IPS-NIHi7 (cell line): Measurements from ENCODE around the gene VPS37B.
"Not testable (repeated sequence)": the region's sequence is repeated elsewhere in the genome, so short reads cannot be mapped to it uniquely, and the experiment has no call there.

Experiments used
- DNase-seq: peaks from one replicate; pipeline ENCODE4 v3.0.0; 2012; ENCODE audit warnings: mixed read lengths; ENCODE audit errors: extremely low spot score

The VPS37B gene

DNA sequence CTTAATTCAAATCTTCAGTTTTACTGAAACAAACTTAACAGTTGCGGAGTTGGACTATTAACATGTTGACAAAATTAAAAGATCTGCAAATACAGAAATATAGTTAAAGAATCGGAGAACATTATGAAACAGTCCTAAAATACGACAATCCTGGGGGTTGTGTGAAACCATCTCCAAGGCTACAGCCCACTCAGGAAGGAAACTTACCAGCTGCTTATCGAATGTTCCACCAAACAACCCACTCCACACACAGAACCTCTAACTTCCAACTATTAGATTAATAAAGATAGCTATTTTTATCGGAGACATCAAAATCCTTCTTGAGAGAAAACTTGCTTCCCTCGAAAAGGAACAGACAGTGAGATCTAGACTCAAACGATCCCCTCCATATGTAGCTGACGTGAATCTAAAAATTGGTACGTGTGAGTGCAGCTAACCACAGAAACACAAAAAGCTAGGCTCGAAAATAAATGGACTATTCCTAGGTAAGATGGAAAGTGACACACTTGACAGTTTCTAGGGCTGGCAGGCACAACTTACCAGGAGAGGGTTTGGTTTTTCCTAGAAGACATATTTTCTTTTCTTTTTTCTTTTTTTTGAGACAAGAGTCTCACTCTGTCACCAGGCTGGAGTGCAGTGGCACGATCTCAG lies 12.9 kb downstream of the VPS37B start:
- no peak for DNase-seq

DNA sequence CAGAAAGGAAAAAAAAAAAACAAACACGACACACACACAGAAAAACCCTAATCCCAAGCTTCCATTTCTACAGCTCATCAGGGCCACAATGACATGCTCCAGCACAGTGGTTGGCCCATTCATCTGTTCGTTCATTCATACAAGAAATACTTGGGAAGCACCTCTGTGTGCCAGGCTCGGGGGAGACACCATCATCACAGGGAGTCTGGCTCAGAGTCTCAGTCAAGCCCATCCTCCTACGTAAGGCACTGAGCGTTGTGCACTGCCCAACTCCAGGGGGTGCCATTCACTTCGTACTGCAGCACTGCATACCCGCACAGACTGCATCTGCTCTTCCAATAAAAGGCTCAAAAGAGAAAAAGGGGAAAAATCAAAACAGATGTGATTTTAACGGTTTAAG lies 15.3 kb downstream of the VPS37B start:
- no peak for DNase-seq

DNA sequence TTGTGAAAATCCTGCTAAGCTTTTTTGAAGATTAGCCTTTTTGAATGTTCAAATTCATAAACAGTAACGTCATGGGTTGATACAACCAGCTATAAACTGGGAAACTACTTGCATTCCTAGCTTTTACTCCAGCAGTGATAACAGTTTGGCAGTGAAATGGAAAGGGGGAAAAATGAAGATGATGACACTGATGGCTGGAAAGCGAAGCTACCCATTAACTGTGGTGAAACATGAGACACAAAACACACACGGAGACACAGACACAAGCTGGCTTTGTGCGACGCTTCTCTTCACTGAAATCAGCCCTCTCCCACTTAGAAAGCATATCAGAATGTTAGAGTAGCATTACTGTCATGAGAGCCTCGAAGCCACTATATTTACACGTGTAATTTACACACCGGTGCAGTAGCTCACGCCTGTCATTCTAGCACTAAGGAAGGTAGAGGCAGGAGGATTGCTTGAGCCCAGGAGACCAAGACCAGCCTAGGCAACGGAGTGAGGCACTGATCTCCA lies 15.7 kb downstream of the VPS37B start:
- no peak for DNase-seq

DNA sequence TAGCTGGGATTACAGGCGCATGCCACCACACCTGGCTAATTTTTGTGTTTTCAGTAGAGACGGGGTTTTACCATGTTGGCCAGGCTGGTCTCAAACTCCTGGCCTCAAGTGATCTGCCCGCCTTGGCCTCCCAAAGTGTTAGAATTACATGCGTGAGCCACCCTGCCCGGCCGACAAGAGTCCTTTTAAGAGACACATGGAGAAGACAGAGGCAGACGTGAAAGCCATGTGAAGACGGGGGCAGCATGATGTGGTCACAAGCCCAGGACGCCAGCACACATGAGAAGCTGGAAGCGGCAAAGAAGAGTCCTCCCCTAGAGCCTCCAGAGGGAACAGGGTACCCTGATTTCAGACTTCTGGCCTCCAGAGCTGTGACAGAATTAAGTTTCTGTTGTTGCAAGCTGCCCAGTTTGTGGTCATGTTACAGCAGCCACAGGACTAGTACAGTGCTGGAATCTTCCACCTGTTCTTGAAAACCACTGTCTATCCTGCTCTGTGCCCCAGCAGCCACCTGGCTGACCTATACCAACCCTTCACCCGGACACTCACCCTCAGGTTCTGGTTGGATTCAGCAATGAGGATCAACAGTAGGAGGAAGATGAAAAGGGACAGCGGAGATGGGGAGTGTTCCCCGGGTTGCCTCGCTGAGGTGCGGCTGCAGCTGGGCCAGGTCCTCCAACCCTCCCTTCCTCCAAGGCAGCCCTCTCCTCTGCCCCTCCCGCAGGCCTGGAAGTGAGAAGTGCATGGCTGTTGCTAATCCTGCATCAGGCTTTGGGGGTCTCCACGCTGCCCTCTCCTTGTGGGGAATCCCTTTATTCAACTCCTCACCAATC lies 16.9 kb downstream of the VPS37B start:
- DNase-seq, result no peak

DNA sequence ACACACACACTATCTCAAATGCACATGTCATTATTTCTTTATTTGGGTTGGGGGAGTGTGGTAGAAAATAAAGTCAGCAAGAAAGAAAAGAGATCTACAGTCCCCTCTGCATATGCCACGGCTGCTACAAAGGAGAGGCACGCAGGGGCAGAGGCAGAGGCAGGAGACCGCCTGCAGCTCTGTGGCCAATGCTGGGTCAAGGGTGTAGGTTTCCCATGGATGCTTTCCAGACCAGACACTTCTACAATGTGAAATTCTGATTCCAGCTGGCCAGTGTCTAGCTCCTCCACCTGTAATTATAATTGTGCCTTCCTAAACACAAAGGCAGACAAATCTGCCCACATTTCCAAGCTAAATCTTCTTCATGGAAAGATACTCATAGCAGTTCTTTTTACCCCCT lies 19.2 kb downstream of the VPS37B start:
- DNase-seq, result no peak

DNA sequence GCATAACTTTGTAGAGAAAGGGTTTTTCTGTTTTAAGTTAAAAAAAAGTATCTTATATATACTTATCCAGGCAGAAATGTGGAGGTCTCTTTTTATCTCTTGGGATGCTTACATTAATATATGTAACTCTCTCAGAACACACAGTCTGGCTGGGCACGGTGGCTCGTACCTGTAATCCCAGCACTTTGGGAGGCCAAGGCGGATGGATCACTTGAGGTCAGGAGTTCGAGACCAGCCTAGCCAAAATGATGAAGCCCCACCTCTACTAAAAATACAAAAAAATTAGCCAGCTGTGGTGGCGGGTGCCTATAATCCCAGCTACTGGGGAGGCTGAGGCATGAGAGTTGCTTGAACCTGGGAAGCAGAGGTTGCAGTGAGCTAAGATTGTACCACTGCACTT lies 19.6 kb downstream of the VPS37B start:
- DNase-seq, result not testable (repeated sequence)

DNA sequence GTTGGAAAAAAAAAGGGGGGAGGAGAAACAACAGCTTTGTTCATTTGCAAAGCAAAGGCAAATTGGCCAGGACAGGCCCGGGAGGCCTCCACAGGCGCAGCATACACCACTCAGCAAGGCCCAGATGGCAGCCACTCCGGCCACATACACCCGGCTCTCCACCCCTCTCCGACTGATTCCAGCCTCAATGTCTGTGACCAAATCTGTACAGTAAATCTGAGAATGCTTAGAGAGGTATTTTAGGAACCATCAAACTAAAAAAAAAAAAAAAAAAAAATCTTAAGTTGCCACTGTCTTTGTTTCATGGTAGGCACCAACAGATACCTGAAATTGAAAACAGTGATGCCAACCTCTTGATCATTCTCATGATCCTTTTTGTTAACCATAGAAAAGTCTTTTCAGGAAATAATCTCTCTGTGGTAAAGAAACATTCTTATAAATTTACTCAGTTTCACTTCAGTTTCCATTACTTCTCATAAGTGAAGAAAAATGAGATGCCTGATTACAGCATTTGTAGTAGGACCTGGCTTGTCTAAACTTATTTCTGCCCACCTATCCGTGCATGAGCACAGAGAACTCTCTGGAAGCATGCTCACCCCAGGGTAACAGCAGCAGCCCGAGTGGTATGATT lies 20.2 kb downstream of the VPS37B start:
- no peak for DNase-seq

DNA sequence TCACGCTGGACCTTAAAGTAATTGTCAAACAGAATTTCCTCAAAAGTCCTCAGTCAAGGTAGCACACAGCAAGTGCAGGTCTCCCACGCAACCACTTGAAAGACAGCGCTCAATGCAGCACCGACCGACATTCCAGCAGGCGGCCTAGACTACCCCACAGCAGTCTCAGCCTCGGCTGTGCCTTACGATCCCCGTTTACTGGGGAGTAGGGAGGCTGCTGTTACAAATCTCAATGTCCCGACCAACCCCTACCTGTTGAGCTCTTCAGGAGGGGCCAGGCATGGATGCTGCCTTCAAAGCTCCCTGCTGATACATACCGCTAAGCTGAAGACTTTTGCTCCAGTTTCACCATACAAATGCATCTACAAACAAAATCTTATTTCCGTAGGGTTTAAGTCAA lies 21.8 kb downstream of the VPS37B start:
- peak; percentile 50 for DNase-seq

DNA sequence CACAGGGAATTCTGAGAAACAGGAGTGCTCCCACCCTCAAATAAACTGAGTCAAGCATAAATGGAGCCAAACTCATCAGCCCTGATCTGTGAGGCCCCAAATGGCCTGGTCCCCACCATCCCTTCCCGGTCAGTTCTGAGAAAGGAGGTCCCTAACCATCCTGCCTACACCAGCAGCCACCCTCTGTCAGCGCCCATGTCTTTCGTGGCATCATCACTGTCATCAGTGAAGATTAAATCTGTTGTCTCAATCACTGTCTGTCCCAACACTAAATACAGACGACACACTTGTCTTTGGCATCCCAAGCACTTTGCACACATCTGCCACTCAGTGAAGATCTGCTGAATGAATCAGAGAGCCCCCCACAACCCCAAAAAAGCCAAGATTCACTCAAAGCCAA lies 22.4 kb downstream of the VPS37B start:
- no peak for DNase-seq

DNA sequence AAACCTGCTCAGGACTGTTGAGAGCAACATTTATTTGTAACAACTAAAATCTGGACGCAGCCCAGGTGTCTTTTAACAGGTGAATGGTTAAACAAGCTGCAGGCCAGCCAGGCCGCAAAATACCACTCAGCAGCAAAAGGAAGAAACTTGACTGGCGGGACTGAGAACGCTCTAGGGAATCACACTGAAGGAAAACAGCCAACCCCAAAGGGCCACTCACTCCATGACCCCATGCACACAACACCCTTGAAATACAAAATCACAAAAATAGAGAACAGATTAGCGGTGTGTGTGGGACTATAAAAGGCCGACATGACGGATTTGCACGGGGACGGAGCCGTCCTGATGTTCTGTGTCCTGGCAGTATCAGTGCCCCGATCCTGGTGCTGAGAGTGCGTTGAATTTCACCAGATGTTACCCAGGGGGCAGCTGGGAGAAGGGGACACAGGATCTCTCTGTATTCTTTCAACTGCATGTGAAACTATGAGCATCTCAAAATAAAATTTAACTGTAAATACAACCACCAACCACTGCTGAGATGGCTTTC lies 23.0 kb downstream of the VPS37B start:
- DNase-seq, result no peak

DNA sequence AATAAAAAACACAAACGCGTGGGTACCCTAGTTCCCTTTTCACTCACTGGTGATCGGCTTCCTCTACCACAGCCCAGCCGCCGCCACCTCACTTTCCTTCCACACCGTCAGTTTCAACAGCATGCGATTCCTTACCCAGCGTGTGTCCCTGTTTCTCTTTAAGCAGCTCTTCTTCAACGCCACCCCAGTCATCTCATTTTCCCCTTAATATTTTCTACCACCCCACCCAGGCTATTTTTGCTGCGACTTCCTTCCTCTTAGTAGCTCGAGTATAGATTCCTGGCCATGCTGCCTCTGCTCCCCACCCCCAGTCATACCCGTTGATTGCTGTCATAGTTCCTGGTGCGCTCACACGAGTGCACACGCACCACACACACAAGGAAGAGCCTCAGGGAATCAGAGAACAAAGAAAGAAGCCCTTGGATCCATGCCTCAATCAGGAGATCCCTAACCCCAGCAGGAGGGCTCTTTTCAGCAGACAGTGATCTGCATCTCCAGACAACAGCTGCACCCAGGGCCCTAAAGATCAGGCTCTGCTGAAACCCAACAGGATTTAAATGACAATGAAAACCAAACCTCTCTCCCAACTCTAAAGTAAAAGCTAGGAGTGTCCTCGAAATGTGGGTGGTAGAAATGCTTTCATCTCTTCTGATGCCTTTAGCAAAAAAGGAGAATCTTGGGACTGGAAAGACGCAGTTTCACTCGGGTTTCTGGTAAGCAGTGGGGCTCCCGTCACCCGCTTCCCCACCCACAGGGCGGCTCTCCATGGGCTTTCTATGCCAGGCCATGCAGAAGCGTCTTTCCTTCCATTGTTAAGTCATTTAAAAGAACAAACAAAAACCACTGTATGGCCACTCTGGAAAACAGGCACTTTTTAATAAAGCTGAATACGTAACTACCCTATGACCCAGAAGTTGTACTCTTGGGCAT lies 23.8 kb downstream of the VPS37B start:
- peak; percentile 93 for DNase-seq

DNA sequence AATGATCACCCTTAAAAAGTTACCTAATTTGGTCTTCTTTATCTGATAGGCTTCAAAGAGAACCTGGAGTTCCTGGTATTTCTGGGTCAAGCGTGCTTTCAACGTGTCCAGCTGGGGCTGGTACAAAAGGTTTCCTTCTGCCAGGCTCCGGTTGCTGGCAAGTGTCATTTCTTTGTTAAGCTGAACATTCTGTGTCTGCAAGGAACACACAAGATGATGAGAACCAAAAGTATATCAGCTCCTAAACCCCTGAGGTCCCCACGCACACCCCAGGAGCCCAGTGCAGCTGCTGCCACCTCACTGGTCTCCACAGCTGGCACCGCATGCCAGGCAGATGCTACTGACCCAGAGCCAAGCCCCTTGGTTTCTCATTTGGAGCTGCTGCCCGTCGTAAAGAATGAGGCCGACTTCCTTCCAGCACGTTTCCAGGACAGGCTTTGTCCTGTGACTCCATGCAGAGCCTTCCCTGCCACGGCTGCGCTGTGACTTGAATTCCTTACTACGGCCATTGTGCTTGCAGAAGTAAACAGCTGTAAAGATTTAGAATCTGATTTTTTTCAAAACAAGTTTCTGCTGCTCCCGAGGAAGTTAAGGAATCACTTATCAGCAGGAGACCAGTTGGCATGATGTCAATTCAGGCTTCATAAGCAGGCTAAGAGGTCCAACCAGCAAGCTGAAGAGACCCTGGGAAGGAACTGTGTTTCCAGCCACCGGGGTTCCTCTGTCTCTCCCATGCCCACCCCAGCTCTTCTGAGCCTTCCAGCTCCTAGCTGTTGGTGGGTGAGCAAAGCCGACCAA lies 24.9 kb downstream of the VPS37B start:
- no peak for DNase-seq

DNA sequence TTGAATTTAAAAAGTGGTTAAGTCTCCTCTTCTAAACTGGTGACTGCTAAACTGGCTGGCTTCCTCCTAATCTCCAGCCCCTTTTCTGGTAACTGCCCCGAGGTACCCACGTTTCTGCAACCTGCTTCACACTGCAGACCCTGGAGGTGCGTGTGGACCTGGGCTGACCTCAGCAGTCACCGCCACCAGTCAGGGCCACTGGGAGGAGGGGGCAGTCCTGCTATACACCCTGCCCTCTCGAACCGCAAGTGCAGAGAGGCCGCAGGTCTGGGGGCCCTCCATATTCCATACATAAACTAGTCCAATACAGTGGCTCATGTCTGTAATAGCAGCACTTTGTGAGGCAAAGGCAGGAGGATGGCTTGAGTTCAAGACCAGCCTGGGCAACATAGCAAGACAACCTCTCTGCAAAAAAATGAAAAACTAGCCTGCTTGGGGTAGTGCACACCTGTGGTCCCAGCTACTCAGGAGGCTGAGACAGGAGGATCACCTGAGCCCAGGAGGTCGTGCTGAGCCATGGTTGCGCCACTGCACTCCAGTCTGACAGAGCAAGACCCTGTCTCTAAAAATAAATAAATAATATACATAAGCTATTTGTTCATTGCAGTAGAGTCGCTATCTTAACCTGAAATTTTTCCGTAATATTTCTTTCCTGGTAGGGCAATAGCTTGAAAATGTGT lies 25.6 kb downstream of the VPS37B start:
- DNase-seq, result no peak

DNA sequence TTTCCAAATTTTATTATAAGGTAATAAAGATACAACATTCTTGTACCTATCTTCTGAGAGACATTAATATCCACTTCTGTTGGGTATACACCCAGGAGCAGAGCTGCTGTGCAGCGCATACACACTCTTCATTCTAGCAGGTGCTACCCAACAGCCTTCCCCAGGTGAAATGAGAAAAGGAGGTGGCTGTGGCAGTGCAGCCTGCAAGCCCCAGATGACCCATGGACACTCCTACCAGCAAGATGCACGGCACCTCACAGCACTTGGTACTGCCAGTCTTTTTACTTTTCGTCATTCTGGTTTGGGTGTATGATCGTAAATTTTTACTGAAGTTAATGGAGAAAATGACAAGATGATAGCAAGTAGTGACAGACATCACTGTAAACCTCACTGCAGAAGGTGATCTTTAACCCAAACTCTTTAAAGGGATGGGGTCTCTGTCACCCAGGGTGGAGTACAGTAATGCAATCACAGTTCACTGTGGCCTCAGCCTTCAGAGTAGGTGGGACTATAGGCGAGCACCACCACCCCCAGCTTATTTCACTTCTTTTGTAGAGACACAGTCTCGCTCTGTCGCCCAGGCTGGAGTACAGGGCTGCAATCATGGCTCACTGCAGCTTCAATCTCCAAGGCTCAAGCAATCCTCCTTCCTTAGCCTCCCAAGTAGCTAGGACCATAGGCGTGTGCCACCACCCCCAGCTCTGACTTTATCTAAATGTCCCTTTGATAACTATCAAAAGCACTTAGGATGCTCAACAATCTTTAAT lies 26.5 kb downstream of the VPS37B start:
- DNase-seq, result no peak

DNA sequence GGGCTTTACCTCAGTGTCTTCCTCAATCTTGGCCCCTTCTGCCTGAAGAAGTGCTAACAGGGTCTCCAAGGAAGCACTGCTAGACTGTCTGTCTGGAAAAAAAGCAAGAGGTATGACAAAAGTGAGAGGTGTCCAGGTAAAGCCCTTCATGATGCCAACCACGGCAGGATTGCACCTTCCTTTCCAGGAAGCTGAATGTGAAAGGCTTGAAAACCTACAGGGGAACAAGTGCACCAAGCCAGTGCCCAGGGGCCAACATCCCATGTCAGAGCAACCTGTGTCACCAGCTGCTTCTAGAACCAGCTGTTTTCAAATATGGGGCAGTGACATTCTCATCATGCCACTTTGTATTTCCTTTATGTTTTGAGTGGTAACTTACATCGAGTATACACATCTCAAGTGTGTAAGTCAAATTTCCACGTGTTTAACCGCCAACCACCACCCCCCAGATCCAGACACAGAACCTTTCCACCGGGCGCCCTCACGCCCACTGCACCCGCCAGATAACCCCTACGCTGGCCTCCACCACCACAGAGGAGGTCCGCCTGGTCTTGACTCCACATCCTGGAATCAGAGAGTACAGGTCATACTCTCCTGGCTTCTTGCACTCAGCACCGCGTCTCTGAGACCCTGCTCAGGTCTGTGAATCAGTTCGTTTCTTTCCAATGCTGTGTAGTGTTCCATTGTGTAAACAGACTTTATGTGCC lies 27.3 kb downstream of the VPS37B start:
- DNase-seq, result no peak

DNA sequence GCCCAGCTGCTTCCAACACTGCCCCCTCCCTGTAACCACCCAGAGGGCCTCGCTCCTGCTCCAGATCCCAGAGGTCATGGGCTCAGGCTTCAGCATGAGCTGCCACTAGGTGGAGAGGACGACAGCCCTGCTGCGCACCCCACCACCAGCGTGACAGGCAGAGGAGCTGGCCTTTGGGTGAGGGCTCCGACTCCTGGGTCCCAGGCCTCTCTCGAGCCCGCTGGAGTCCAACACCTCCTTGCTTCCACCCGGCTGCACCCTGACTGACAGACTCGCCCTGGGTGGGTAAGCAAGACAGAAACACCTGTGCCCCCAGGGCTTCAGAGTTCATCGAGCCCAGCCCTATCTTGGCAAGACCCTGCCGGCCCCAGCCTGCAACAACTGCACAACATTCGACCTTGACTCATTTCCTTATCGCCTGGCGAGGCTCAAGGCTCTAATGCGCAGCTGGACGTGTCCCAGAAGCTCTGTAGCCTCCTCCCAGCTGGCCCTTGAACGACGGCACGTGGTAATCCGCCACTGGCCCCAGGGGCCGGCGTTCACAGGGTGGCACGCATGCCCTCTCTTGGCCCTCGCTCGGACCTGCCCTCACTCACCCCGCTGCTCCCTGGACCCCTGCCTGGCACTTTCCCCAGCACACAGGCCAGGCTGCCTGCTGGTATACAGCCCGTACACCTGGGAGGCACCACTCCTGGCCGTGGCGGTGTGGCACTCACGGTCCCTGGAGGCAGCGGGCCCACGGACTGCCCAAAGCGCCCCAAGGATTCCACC lies 28.0 kb downstream of the VPS37B start:
- peak; percentile 75 for DNase-seq

DNA sequence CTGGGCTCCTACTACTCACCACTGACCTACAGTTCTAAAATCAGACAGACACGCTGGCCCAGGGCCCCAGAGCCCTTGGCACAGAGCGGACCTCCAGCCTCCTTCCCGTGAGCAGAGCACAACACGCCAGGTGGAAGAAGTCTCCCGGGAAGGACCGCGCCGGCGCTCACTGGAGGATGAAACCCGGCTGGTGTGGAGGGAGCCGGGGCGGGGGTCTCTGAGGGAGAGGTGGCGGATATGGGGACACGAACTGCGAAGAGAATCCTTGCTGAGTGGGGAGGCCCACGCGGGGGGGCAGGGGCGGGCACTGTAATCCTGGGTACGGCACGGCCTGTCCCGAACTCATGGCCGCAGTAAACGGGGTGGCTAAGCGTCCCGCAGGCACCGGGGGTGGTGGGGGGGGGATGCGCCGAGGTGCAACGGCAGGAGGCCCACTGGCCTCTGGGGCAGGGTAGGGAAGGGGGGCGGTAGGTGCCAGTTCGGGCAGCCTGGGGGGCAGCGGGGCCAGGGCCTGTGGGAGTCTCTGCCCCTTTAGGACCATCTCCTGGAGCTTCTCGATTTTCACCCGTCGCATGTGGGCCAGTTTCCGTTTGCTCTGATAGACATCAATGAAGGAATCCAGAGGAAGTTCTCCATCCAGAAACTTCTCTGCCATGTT lies 28.8 kb downstream of the VPS37B start:
- no peak for DNase-seq
